Activated gamma-delta T cell treated with Interleukin-2 at 50 U/mL for 16 hours (primary cell): ENCODE measurements around the gene WNT1.
A peak's percentile ranks its signal among the peaks of the same experiment; 100 is the strongest.

Experiments
- DNase-seq: peaks from one replicate; pipeline ENCODE4 v3.0.0-alpha.2; 2020

The WNT1 gene

DNA sequence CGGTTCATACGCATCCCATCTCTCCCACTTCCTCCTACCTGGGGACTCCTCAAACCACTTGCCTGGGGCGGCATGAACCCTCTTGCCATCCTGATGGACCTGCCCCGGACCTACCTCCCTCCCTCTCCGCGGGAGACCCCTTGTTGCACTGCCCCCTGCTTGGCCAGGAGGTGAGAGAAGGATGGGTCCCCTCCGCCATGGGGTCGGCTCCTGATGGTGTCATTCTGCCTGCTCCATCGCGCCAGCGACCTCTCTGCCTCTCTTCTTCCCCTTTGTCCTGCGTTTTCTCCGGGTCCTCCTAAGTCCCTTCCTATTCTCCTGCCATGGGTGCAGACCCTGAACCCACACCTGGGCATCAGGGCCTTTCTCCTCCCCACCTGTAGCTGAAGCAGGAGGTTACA lies 3.6 kb downstream of the WNT1 start:
- no peak for DNase-seq

DNA sequence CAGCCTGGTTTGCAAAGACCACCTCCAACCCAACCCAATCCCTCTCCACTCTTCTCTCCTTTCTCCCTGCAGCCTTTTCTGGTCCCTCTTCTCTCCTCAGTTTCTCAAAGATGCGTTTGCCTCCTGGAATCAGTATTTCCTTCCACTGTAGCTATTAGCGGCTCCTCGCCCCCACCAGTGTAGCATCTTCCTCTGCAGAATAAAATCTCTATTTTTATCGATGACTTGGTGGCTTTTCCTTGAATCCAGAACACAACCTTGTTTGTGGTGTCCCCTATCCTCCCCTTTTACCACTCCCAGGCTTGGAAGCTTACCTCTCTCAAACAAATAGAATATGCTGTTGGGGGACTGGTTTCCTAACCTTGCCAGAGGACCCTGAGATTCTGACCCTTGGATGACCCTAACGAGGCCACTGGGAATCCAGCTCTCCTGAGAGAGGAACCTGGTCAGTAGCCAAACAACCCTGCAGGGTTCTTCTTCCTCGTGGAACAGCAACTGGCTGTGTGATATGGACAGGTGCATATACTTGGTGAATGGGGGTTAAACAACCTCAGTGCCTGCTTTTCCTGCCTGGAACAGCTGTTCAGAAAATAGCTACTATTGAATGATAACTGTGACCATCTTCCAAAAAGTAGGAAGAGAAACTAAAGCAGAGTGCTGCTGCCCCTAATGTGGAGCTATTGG lies 4.4 kb downstream of the WNT1 start:
- DNase-seq = no peak

GRCh38 chr12:48985475-48985897 lies 7.4 kb downstream of the WNT1 start:
- no peak for DNase-seq

GRCh38 chr12:48985901-48986300 lies 7.8 kb downstream of the WNT1 start:
- no peak for DNase-seq

DNA sequence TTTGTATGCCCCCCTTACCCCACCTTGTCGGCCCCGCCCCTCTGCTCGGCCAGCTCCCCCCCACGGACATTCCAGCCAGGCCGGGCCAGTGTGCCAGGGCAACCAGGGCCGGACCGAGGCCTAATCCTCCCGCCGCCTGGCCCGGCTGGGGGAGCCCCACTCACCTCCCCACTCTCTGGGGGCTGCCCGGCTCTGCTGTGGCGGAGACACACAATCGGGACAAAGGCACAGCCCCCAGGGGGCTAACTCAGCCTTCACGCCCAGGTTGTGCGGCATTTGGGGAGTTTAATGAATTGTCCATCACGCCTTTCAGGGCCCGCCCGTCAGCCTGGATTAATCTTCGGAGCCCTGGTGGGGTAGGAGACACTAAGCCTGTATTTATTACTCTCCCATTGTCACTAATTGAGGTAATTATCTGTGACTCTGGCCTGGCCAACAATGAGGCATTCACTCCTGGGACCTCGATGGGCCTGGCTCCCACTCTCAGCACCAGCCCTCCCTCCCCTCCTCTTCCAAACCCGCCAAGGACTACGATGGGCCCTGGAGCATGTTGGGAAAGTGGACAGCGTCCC lies 8.7 kb downstream of the WNT1 start:
- no peak for DNase-seq

- peak; percentile 74 for DNase-seq
These were observed 10.0 kb downstream of the WNT1 start for GRCh38 chr12:48988030-48988649.

GRCh38 chr12:48990552-48990951 lies 12.4 kb downstream of the WNT1 start:
- DNase-seq = no peak

DNA sequence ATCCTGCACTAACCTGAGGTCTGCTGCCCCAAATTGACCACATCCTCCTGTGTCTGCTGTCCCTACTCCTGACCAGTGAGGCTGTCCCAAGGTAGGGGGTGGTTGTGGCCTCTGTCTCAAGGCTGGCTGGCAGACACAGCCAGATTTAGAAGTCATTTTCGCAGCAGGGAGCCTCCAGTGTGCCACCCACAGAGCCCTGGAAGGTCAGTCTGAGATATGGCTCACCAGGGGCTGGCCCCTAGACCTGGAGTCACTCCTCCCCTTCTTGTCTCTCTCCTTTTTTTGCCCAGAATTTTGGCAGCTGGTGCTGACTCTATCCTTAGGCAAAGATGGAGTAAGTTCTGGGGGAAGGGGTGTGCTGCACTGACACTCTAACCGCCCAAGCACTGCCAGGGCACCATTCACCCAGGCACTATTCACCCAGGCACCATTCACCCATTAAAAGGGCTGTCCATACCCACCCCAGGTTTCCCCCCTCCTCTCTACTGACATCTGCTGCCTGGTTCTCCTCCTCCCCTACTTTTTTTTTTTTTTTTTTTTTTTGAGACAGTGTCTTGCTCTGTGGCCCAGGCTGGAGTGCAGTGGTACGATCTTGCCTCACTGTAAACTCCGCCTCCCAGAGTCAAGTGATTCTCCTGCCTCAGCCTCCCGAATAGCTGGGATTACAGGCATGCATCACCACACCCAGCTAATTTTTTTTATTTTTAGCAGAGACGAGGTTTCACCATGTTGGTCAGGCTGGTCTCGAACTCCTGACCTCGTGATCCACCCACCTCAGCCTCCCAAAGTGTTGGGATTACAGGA lies 13.3 kb downstream of the WNT1 start:
- DNase-seq = no peak

DNA sequence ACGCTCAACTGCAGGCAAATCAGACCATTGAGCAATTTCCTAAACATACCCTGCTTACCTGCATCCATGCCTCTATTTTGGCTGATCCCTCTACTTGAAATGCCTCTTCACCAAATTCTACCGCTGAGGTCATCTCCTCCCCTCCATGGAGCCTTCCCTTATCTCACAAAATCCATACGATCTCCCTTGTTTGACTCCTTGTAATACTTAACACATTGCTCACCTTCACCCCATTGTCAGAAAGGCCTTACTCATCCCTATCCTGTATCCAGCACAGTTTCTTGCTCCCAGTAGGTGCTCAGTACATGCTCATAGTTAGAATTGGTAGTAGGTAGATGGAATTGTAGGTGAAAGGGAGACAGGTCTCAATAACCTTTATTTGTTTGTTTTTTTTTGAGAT lies 15.7 kb downstream of the WNT1 start:
- DNase-seq = no peak

DNA sequence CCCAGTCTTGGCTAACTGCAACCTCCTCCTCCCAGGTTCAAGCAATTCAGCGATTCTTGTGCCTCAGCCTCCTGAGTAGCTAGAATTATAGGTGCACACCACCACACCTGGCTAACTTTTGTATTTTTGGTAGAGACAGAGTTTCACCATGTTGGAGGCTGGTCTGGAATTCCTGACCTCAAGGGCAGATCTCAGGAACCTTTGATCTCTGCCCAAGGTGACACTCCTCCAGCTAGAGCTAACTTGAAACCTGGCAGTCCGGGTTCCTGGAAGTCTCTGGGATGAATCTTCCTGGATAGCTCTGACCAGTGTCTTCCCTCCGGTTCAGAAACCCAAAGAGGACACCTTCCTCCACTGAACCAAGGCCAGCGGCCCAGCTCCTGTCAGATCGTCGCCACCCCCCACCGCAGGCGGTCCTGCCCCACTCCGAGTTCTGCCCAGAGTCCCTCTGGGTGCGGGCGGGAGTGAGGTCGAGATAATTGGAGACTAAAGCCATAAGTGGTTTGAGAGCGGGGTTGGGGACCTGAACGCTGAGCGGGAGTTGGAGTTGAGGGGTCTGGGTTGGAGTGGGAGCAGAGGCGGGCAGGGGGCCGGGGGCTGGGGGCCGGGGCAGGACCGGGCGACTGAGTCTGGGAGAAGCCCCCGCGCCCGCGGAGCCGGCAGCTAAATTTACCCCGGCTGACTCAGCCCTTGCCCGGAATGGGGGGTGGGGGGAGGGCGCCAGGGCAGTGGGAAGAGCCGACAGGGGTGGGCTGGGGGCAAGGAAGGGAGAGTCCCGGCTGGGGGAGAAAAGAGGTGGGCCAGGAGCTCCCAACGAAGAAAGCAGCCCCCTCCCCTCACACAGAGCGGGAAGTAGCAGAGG lies 16.3 kb downstream of the WNT1 start:
- no peak for DNase-seq

DNA sequence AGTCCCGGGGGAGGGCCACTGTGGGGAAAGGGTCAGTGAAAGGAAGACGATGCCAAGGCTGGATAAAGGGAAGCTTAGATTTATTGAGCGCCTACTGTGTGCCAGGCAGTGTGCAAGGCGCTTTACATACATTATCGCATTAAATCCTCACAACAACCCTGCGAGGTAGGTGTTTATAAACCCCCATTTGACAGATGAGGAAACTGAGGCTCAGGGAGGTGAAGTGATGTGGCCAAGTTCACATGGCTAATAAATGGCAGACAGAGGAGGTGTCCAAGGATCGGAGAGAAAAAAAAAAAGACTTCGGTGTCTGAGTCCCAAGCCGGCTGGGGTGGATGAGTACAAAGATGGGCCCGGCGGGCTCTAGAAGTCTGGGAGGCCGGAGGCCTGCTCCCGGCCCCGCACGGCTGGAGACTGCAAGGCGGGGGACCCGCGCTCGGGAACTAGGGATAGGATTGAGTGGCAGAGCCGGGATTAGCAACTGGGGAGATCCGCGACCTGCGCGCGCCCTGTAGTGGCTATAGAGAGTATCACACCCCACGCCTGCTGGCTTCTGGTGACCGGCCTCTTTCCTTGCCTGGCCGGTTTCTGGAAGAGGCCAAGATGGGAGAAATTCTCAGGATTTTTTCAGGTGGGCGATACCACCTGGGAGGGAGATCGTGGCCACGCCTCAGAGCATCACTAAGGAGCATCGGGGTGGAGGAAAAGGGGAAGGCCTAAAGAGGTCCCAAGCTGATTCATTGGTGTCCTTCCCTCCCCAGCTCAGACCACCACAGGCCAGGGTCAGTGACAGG lies 17.2 kb downstream of the WNT1 start:
- no peak for DNase-seq

- DNase-seq = peak; percentile 49
These were observed 18.9 kb downstream of the WNT1 start for GRCh38 chr12:48996794-48997718.

DNA sequence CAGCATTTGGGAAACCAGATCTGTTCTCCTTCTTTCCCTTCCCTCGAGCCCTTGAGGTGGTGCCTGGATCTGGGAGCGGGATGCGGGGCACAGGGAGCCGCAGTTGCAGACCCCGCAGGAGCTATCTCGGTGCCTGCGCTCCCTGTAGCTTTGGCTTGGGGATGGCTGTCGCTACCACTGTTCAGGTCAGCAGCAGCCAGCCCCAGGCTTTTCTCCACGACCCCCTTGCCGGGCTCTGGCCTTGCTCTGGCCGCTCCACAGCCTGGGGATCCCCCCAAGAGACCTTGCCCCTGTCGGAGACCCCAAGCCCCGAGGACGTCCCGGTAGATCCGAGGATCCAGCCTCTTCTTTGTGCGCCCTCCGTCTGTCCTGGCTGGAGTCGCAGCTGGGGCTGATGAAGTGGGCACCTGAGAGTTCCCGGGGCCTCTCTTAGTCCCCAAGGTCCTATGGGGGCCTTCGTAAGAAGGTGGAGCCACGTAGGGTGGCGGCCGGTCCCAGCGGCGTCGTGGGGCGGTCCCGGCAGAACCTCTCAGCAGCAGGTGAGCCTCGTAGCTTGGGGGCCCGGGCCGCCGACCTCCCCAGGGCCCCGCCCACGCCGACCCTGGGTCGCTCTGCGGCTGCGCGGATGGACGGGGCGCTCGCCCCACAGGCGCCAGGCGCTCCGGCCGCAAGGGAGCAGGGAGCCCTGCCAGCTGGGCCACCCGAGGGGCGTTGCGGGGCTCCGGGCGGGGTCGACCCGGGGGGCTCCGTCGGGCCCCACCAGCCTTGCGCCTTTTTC lies 19.8 kb downstream of the WNT1 start:
- DNase-seq = no peak

DNA sequence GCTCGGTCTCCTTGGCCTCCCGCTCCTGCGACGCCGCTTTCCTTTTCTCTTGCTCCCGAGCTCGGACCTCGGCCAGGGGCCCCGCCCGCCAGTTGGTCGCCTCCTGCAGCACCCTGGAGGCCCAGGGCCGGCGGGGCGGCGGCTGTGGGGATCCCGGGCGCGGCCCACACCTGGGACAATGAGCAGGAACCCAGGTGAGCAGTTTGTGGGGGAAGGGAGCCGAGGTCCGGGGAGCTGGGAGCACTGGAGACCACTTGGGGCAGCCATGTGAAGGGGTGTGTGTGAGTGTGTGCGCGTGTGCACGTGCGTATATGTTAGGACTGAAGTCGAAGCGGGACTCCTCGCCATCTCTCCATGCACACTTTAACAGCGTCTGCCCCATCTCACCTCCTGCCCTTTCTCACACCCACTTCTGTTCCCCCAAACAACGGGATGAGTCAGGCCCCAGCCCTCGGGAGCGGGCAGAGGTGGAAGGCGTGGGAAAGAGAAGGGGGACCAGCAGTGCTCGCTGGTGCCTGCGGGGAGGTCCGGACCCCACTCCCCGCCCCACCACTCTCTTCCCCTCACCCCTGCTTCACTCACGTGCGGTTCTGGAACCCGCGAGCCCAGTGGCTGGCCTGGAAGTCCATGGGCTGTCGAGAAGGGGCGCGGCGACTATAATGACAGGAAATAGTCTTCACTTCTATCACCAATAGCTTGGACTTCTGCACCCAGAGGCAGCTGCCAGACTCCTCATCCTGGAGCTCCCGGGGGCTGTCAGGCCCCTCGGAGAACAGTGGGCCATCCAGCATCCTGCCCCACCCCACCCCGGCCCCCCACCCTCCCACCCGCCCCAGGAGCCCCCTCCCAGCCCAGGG lies 20.6 kb downstream of the WNT1 start:
- DNase-seq = no peak

DNA sequence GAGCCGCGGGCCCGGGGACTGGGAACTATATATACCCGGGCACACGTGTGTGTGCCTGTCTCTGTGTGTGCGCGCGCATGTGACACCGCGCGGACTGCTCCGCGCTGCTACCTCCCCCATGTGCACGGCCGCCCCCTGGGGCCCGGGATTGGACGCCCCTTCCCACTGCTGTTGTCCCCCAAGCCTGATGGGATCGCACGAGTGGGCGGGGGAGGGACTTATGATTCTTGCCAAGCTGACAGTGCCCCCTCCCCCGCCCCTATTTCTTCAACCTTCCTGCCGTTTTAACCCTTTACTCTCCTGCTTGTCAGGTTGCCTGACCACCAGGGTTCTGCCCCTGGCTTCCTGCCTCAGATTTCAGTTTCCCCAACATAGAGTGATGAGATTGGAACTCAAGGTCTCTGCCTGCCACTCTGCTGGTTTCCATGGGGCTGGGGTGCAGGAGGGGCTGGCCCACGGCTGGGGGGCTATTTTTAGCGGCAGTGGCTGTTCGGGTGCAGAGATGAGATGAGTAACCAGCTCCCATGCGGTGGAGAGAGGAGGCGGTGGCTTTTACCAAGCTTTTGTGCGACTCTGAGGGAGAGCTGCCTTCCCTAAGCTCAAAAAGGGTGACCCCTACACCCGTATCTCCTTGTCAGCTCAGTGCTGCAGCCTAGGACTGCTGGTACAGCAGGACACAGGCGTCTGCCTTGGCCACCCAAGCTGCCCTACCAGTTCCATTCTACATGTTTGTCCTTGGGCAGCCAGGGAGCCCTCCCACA lies 21.4 kb downstream of the WNT1 start, which contains the start of gene DDN:
DDN (minus strand) TSS at position 5 of the 761 bp plus-strand sequence. CDS start 88 bp downstream, outside the sequence.
- DNase-seq = peak; percentile 38

- no peak for DNase-seq
These were observed 22.2 kb downstream of the WNT1 start for GRCh38 chr12:49000346-49000745.

GRCh38 chr12:49008943-49009342 lies 30.8 kb downstream of the WNT1 start:
- DNase-seq = no peak
